ENCODE data around the gene NUP107. TPM values are rescaled to one million over a fixed set of nuclear protein-coding genes. Genes with fewer than 3 reads are reported as not detected.

NUP107 gene
- total RNA-seq, 1 donor from 2014 or later = 127 TPM

DNA sequence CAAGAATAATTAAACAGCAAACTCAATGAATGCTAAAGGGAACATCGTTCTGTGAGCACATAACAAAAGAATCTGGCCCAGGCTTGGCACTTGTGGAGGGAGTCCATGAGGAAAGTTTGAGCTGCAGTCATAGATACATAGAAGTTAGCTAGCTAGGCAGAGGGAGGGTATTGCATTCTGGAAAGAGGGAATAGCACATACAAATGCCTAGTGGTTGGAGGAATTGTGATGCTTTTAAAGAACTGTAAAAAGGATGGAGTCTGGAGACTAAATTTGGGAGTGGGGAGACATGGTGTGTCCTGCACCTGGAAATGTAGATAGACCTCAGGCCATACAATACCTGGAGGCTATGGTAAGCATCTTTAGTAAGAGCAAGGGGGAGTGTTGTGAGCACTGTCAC, 83.2 kb downstream of the NUP107 start:
- H3K9me3 Mint-ChIP-seq = no peaks in the 10 kb centered on the region
- no peak for DNase-seq
- no peak overlapping the region for H3K4me3 Mint-ChIP-seq
- H3K36me3 Mint-ChIP-seq (ENCODE audit: low read depth) = peaks cover 8% of the 10 kb centered on the region
- peaks cover 13% of the 10 kb centered on the region for H3K4me1 Mint-ChIP-seq
- H3K27ac Mint-ChIP-seq = no peak overlapping the region
- no peaks in the 10 kb centered on the region for H3K27me3 Mint-ChIP-seq
- intact Hi-C loops (cut with micrococcal nuclease) = no loop called here

DNA sequence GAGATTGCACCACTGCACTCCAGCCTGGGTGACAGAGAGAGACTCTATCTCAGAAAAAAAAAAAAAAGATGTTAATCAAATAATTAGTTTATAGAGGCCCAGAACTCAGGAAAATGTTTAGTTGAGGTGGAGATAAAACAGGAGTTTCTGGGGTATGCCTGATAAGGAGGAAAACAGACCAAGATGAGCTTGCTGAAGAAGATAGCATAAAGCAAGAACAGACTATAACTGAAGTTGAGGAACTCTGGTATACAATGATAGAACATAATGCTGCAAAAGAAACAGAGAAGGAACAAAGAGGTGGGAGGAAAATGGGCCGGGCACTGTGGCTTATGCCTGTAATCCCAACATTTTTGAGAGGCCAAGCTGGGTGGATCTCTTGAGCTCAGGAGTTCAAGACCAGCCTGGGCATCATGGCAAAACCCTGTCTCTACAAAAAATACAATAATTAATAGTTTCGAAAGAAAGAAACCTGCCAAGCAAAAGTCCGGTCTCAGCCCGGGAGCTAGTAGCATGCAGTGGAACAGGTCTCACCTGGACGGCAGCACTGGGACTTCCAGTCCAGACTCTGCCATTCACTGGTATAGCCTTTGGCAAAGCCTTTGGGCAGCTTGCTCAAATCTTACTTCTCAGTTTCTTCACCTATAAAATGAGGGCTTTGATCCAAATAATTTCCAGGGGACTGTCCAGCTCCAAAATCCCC, 84.6 kb downstream of the NUP107 start:
- no peak overlapping the region for H3K4me3 Mint-ChIP-seq
- DNase-seq = no peak
- H3K36me3 Mint-ChIP-seq (ENCODE audit: low read depth) = peaks cover 7% of the 10 kb centered on the region
- intact Hi-C loops (cut with micrococcal nuclease) = no loop called here
- H3K9me3 Mint-ChIP-seq = no peaks in the 10 kb centered on the region
- H3K27ac Mint-ChIP-seq = no peak overlapping the region
- H3K4me1 Mint-ChIP-seq = peaks cover 13% of the 10 kb centered on the region
- H3K27me3 Mint-ChIP-seq = no peaks in the 10 kb centered on the region

DNA sequence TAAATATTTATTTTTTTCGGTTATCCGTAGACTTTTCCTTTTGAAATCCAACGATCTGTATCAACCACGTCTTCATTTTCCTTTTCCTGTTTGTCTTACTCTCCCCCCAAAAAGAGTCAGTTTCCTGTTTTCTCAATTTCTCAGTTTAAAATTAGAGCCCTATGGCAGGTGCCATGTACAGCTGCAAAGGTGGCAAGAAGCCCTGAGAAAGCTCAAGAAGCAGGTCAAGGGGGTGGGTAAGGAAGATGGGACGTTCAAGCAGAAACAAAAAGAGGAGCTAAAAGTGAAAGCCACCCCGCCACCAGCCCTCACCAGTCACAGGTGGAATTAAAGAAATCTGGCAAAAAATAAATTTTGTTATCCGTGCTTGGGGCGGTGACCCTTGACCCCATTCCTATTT, 85.9 kb downstream of the NUP107 start:
- Mint-ChIP-seq H3K9me3 (no peaks in the 10 kb centered on the region), H3K27ac (peak overlapping the region; percentile 5), H3K27me3 (no peaks in the 10 kb centered on the region), H3K36me3 (ENCODE audit: low read depth) (peaks cover 4% of the 10 kb centered on the region), H3K4me1 (peaks cover 13% of the 10 kb centered on the region), H3K4me3 (peak overlapping the region; percentile 58)
- intact Hi-C loops (cut with micrococcal nuclease) = no loop called here
- DNase-seq = no peak

DNA sequence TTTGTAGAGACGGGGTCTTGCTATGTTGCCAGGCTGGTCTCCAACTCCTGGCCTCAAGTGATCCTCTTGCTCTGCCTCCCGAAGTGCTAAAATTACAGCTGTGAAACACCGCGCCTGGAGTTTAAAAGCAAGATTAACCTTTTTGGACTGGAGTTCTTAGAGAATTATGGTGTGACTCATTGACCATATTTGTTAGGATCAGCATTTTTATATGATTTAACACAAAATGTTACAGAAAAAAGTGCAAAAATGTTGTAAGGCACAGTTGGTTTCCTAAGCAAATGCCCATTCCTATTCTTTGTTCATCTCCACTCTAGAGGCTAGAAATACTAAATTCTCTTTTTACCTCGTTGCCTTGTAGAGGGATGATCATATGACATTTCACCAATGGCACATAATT, 86.8 kb downstream of the NUP107 start:
- no peak for DNase-seq
- Mint-ChIP-seq H3K4me3 (no peak overlapping the region), H3K27ac (no peak overlapping the region), H3K9me3 (no peaks in the 10 kb centered on the region), H3K27me3 (no peaks in the 10 kb centered on the region), H3K4me1 (peaks cover 13% of the 10 kb centered on the region), H3K36me3 (ENCODE audit: low read depth) (peaks cover 4% of the 10 kb centered on the region)
- intact Hi-C loops (cut with micrococcal nuclease) = no loop called here

DNA sequence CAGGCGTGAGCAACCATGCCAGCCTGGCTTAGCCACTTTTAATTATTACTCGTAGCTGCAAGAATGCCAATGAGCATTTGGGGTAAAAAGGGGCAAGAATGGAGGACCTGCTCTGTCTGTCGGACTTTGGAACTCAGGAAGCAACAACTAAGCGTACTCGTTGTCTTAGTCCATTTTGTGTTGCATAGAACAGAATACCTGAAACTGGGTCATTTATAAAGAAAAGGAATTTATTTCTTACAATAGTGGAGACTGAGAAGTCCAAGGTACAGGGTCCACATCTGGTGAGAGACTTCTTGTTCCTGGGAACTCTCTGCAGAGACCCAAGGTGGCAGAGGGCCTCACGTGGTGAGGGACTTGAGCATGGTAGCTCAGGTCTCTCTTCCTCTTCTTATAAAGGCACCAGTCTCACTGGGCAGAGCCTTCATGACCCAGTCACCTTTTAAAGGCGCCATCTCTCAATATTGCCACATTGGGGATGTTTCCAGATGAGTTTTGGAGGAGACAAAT, 88.4 kb downstream of the NUP107 start:
- H3K4me1 Mint-ChIP-seq = peaks cover 13% of the 10 kb centered on the region
- H3K9me3 Mint-ChIP-seq = no peaks in the 10 kb centered on the region
- no peak overlapping the region for H3K27ac Mint-ChIP-seq
- peaks cover 3% of the 10 kb centered on the region for H3K36me3 Mint-ChIP-seq (ENCODE audit: low read depth)
- H3K4me3 Mint-ChIP-seq = no peak overlapping the region
- intact Hi-C loops (cut with micrococcal nuclease) = no loop called here
- no peak for DNase-seq
- H3K27me3 Mint-ChIP-seq = no peaks in the 10 kb centered on the region

DNA sequence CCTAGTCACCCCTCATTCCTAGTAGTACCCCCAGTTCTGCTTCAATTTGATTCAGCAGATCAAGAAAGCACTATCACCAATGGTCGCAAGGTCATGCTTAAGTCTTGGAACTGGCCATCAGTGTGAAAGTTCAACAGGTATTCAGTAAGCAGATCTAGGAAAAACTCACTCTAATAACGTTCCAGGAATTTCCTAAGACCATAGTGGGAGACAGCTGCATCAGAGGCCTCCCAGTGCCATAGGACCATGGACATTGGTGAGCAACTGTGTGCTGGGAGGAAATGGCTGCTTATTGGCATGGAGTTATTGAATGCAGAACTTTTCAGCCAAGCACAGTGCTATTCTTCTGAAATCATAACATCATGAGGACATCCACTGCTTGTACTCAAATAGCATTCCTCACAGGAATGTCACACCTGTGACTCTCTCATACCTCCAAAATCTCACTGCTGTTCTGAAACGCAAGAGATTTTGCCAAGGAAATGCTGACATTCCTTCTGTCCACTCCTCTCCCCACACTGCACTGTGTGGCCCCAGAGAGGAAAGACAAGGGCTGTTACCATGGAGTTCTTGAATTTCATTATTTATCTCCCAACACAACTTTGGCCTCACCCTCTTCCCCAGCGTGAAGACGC, 90.3 kb downstream of the NUP107 start:
- H3K4me3 Mint-ChIP-seq = no peak overlapping the region
- H3K27ac Mint-ChIP-seq = no peak overlapping the region
- DNase-seq = no peak
- H3K4me1 Mint-ChIP-seq = peaks cover 13% of the 10 kb centered on the region
- intact Hi-C loops (cut with micrococcal nuclease) = no loop called here
- no peaks in the 10 kb centered on the region for H3K36me3 Mint-ChIP-seq (ENCODE audit: low read depth)
- no peaks in the 10 kb centered on the region for H3K27me3 Mint-ChIP-seq
- no peaks in the 10 kb centered on the region for H3K9me3 Mint-ChIP-seq

DNA sequence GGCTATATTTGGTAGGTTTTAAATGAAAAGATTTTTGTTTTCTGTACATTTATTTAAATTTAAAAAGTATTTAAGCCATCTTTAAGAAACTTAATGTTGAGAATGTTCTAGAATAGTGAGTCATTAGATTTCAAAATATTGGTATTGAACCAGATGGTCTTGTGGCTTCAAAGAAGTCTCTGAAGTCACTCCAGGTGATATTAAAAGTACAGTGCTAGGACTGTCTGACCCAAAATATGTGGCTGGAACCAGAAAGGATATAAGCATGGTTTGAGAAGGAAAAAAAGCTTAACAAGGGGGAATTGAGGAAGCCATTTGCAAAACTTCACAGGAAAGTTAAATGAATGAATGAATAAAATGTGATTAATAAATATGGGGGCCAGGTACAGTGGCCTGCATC, 92.5 kb downstream of the NUP107 start:
- no peak for DNase-seq
- intact Hi-C loops (cut with micrococcal nuclease) = no loop called here
- Mint-ChIP-seq H3K9me3 (no peaks in the 10 kb centered on the region), H3K27me3 (no peaks in the 10 kb centered on the region), H3K27ac (no peak overlapping the region), H3K4me3 (no peak overlapping the region), H3K4me1 (no peaks in the 10 kb centered on the region), H3K36me3 (ENCODE audit: low read depth) (no peaks in the 10 kb centered on the region)

DNA sequence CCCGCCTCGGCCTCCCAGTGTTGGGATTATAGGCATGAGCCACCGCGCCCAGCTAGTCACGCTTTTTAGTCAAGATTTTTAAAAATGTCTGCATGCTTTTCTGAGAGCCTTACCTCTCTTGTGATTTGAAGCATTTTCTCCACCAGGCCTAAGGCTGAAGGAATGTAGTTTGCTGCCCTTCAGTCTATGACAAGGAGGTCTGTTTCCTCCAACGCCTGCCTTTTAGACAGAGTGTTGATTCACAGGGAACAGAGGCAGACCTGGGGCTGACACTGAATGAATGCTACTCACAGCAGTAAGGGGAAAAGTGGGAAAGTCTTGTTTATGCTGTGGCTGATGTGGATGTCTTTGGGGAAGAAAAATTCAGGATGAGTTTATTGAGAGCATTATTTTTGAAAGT, 94.0 kb downstream of the NUP107 start:
- no peaks in the 10 kb centered on the region for H3K27me3 Mint-ChIP-seq
- H3K4me3 Mint-ChIP-seq = no peak overlapping the region
- intact Hi-C loops (cut with micrococcal nuclease) = no loop called here
- H3K4me1 Mint-ChIP-seq = no peaks in the 10 kb centered on the region
- no peaks in the 10 kb centered on the region for H3K9me3 Mint-ChIP-seq
- no peaks in the 10 kb centered on the region for H3K36me3 Mint-ChIP-seq (ENCODE audit: low read depth)
- no peak overlapping the region for H3K27ac Mint-ChIP-seq
- DNase-seq = no peak

DNA sequence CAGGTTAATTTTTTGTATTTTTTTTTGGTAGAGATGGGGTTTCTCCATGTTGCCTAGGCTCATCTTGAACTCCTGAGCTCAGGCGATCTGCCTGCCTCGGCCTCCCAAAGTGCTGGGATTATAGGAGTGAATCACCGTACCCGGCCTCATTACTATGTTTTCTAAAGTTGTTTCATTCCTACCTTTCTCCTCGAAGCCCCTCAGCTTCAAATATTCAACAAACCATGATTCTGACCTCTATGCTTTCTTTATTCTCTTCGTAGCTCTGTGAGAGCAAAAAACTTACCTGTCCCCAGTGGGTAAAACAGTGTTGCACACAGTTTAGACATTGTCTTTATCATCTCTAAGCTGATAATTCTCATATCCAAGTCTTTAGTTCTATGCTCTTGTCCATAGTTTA, 95.0 kb downstream of the NUP107 start:
- intact Hi-C loops (cut with micrococcal nuclease) = no loop called here
- Mint-ChIP-seq H3K27me3 (no peaks in the 10 kb centered on the region), H3K36me3 (ENCODE audit: low read depth) (no peaks in the 10 kb centered on the region), H3K4me3 (no peak overlapping the region), H3K27ac (no peak overlapping the region), H3K4me1 (no peaks in the 10 kb centered on the region), H3K9me3 (no peaks in the 10 kb centered on the region)
- DNase-seq = no peak

DNA sequence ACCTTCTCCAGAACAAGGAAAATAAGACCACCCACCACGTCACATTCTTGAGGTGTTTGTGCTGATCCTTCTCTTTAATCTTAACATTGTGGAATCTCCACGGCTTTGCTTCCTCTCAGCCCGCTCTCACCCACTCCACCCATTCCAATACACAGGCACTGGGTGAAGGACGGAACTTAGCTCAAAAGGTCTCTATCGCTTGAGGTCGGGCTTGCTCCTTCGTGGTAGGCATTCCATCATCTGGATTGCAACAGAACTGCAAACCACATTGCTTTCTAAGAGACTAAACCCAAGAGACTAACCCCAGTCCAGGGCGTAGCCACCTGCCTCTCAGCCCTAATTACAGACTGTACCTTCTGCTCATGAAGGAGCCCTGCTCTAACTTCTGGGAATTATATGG, 97.2 kb downstream of the NUP107 start:
- Mint-ChIP-seq H3K36me3 (ENCODE audit: low read depth) (no peaks in the 10 kb centered on the region), H3K4me3 (no peak overlapping the region), H3K9me3 (no peaks in the 10 kb centered on the region), H3K4me1 (peaks cover 4% of the 10 kb centered on the region), H3K27me3 (no peaks in the 10 kb centered on the region), H3K27ac (no peak overlapping the region)
- no peak for DNase-seq
- intact Hi-C loops (cut with micrococcal nuclease) = no loop called here

DNA sequence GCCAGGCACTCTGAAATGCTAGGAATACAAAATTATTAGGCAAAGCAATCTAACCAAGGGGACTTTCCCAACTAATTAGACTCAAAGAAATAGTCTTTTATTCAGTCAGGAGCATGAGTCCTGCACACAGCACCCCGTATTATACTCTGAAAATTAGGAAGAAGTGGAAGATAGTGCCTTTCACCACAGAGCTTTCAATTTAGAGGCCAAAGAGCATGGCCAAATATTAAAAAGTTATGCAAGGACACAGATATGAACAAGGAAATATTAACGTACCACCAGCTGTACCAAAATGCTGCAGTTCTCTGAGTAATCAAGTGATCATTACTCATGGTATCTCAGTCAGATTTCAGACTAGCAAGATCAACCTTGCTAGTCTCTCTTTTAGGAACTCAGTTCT, 98.6 kb downstream of the NUP107 start:
- H3K4me1 Mint-ChIP-seq = peaks cover 4% of the 10 kb centered on the region

DNA sequence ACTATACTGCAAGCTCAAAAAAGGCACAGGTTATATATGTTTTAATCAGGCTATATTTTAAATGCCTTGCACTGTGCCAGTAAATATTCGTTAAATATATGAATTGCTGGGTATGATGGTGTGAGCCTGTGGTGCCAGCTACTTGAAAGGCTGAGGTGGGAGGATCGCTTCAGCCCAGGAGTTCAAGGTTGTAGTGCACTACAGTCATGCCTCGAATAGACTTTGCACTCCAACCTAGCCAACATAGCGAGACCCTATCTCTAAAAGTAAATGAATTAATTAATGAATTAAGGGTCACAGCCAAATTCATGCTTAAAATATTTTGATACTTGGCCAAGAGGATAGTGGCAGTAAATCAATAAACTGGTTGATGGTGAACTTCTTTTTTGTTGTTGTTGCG, 99.0 kb downstream of the NUP107 start:
- intact Hi-C loops (cut with micrococcal nuclease) = no loop called here
- no peaks in the 10 kb centered on the region for H3K9me3 Mint-ChIP-seq

More for the DNA sequence above, 98.6 kb downstream of the NUP107 start:
- Mint-ChIP-seq H3K27ac (no peak overlapping the region), H3K9me3 (no peaks in the 10 kb centered on the region), H3K36me3 (ENCODE audit: low read depth) (no peaks in the 10 kb centered on the region), H3K27me3 (no peaks in the 10 kb centered on the region), H3K4me3 (no peak overlapping the region)
- DNase-seq = no peak
- intact Hi-C loops (cut with micrococcal nuclease) = no loop called here

DNA sequence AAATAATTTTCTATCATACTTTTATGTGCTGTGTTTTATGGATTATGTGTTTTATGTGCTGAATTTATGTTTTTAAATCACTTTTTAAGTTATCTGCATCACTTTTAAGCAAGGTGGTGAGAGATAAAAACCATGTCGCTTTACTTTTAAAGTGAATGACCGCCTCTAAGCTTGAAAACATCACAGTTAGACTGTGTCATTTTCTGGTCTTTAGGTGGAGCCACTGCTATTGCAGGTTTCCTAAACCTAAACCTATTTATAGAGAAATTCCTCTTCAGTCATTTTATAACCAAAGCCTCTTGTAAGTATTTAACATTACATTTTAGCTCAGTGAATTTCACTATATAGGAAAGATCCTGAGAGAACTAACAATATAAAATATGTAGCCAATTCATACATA, 100.2 kb downstream of the NUP107 start:
- no peak overlapping the region for H3K27ac Mint-ChIP-seq
- no peaks in the 10 kb centered on the region for H3K36me3 Mint-ChIP-seq (ENCODE audit: low read depth)
- H3K4me3 Mint-ChIP-seq = no peak overlapping the region
- intact Hi-C loops (cut with micrococcal nuclease) = no loop called here
- H3K4me1 Mint-ChIP-seq = peaks cover 4% of the 10 kb centered on the region
- no peak for DNase-seq
- H3K9me3 Mint-ChIP-seq = no peaks in the 10 kb centered on the region
- H3K27me3 Mint-ChIP-seq = no peaks in the 10 kb centered on the region

More for the DNA sequence above, 99.0 kb downstream of the NUP107 start:
- Mint-ChIP-seq H3K27ac (no peak overlapping the region), H3K4me1 (peaks cover 4% of the 10 kb centered on the region), H3K27me3 (no peaks in the 10 kb centered on the region), H3K4me3 (no peak overlapping the region), H3K36me3 (ENCODE audit: low read depth) (no peaks in the 10 kb centered on the region)
- DNase-seq = no peak

DNA sequence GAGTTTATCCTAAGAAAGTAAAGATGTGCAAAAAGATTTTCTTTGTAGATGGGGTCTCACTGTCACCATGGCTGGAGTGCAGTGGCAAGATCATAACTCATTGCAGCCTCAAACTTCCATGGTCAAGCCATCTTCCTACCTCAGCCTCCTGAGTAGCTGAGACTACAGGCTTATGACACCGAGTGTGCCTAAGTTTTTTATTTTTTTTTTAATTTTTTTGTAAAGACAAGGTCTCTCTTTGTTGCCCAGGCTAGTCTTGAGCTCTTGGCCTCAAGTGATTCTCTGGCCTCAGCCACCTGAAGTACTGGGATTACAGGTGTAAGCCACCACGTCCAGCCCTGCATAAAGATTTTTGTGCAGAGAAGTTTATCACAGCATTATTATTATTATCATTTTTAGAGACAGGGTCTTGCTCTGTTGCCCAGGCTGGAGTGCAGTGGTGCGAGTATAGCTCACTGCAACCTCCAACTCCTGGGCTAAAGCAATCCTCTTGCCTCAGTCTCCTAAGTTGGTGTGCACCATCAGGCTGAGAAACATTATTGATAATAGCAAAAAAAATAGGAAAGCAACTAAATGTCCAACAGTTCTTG, 101.9 kb downstream of the NUP107 start:
- no peaks in the 10 kb centered on the region for H3K36me3 Mint-ChIP-seq (ENCODE audit: low read depth)
- no peak overlapping the region for H3K4me3 Mint-ChIP-seq
- no peaks in the 10 kb centered on the region for H3K9me3 Mint-ChIP-seq
- intact Hi-C loops (cut with micrococcal nuclease) = no loop called here
- H3K27ac Mint-ChIP-seq = no peak overlapping the region
- no peak for DNase-seq
- no peaks in the 10 kb centered on the region for H3K27me3 Mint-ChIP-seq
- peaks cover 4% of the 10 kb centered on the region for H3K4me1 Mint-ChIP-seq
